GM21723 (cell line): ENCODE measurements around the gene SULT1C2.
"Not testable (repeated sequence)": the region's sequence is repeated elsewhere in the genome, so short reads cannot be mapped to it uniquely, and the experiment has no call there.

Experiments
- ATAC-seq: cut with Tn5 transposase; IDR thresholded peaks from one replicate; pipeline ENCODE4 v1.9.1; 2021; ENCODE audit warnings: mild to moderate bottlenecking, moderate library complexity; ENCODE audit not compliant: unreplicated experiment

The SULT1C2 gene

GRCh38 chr2:108348816-108349570 is 60.3 kb downstream of the SULT1C2 start:
- ATAC-seq, result no peak

GRCh38 chr2:108349571-108349928 is 60.9 kb downstream of the SULT1C2 start:
- no peak for ATAC-seq

- no peak for ATAC-seq
Observed at GRCh38 chr2:108351889-108352288, 63.2 kb downstream of the SULT1C2 start.

GRCh38 chr2:108354136-108354535 is 65.4 kb downstream of the SULT1C2 start:
- no peak for ATAC-seq

GRCh38 chr2:108355906-108356734 is 67.4 kb downstream of the SULT1C2 start:
- ATAC-seq, result no peak

GRCh38 chr2:108359336-108359735 is 70.6 kb downstream of the SULT1C2 start:
- not testable (repeated sequence) for ATAC-seq
